HUDEP-2 (cell line): ENCODE results near the gene LPIN2.
"Not testable (repeated sequence)": the region's sequence is repeated elsewhere in the genome, so short reads cannot be mapped to it uniquely, and the experiment has no call there.

Source experiments
- DNase-seq, 76 experiments: peaks; one replicate each; lab custom pipeline; 2025; ENCODE audit not compliant: unreplicated experiment in 76 of 76; lab: John Stamatoyannopoulos, UW

The LPIN2 gene

DNA sequence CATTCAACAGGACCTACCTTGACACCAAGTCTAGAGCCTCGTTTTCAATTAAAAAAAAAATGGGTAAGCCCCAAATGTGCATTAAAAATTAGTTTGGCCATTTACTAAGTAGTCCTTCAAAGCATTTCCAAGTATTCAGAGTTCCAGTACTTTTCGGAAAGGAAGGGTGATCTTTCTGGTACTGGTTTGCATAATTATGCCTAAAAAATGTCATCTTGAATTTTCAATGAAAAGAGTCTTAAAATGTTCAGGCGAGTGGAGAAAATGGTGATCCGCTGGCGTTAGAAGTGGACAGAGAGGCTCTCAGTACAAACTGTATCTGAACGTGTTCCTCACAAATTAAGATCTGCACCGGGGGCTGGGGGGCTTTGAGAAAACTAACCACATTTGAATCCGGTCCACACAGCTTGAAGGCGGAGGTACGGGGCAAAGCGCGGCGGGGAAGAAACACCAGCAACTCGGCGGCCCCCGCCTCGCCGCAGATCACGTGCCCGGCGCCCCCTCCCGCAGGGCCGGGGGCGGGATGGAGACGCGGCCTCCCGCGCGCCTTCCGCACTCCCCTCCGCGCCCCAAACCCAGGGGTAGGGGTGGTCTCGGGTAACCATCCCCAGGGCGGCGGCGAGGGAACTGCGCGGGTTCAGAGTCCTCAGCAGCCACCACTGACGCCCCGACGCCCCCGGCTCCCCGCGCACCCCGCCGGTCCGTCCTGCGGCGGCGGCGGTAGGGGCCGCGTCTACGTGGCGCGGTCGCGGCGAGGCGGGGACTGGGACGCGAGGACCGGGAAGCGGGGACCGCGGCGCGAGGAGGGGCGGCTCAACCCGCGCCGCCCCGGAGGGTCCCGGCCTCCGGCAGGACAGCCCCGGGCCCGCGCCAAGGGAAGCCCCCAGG lies 564 bp downstream of the LPIN2 start:
- DNase-seq = peak in 18 of 76 experiments; percentile 1 to 48 (median 23)

GRCh38 chr18:3010086-3010485 lies 2.9 kb downstream of the LPIN2 start:
- DNase-seq = no peak

GRCh38 chr18:3008541-3008940 lies 4.4 kb downstream of the LPIN2 start:
- DNase-seq = no peak

DNA sequence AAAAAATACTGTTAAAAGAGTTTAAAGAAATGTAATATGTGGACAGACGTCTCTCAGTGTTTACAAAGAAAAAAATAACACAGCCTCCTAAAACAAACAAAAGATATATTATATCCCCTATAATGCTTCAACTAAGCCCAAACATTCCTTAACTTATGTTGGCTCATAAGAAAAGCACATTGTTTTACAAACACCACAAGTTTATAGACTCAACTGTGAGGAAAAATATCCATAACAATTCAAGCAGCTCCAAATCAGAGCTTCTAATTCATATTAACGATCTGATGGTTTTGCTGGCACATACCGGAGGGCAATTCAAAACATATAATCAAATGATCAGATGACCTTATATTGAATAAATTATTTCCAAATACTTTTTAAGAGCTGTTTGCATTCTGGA lies 5.5 kb downstream of the LPIN2 start:
- DNase-seq = no peak

- no peak for DNase-seq
Measured at GRCh38 chr18:3005462-3005861, 7.5 kb downstream of the LPIN2 start.

DNA sequence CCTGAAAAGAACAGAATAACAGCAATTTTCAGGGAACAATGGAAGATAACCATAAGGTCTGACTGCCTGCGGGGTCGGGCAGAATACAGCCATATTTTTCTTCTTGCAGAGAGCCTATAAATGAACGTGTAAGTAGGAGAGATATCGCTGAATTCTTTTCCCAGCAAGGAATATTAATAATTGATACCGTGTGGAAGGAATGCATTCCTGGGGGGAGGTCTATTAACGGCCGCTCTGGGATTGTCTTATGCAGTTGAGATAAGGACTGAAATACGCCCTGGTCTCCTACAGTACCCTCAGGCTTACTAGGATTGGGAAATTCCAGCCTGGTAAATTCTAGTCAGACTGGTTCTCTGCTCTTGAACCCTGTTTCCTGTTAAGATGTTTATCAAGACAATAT lies 9.2 kb downstream of the LPIN2 start:
- not testable (repeated sequence) for DNase-seq

GRCh38 chr18:3002732-3003131 lies 10.2 kb downstream of the LPIN2 start:
- DNase-seq = no peak

DNA sequence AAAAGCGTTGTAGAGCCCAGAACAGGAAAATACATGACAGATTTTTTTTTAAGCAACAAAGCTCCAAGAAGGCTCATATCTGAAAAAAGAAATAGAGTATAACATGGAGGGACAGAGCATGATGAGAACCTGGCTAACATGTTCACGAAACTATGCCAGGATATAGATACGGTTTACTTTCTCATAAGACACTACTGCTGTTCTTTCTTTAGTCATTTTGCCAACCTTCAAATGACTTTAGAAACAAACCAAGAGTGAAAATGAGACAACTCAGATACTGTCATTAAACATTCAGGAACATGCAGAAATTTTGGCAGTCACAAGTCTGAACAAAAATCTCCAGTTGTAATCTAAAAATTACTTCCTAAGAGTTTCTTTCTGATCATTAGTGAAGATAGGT lies 14.3 kb downstream of the LPIN2 start:
- no peak for DNase-seq

DNA sequence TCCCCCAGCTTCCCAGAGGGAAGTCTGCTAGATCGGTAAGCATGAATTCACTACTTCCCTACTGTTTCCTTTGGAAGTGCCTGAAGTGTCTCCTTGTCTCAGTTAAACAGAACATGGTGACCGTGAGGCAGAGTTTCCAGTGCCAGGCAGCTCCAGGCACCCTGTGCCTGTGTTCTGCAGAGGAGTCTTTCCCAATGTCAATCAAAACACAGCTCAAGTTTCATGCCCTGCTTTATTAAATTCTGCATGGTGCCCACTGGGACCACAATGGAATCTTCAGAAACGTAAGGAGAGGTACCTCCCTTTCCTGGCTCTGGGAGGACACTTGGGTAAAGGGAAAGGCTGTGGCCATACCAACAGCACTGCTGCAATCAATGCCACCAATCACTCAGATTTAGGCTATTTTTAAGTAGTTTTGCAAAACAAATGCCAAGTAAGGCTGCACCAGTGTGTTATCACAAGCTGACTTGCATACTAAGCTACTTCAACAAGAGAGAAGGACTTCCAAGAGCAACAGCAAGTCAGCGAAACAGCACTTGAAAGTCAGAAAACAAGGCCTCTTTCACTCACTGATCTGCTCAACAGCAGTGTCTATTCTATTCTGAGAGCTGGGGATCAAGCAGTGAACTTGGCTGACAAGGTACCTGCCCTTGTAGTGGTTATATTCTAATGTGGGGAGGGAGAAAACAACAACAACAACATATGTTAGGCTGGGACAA lies 14.9 kb downstream of the LPIN2 start:
- no peak for DNase-seq

GRCh38 chr18:2997429-2997828 lies 15.5 kb downstream of the LPIN2 start:
- DNase-seq = no peak

- peak in 73 of 76 experiments; percentile 19 to 97 (median 76) for DNase-seq
Measured at GRCh38 chr18:2994603-2995432, 18.1 kb downstream of the LPIN2 start.

DNA sequence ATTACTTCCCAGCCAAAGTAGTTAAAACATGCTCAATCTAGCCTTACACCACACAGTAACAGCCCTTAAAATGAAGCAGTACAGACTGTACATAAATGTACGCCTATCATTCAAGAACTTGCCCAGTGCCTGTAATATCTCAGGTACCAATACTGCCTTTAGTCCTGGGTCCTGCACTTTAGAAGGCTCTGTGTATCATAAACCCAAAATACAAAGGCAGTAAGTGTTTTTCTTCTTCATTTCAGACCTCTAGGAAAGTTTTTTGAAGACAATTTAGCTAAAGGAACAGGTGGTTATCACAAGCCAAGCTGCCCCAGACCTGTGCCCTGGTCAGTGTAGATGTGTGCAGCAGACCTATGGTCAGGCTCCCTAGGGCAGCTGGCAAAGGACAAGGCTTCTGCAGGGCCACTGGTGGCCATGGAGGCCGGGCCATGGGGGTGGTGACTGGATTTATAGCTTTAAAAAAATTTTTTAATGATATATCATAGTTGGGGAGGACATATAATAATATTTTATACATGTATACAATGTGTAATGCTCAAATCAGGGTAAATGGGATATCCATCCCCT lies 18.8 kb downstream of the LPIN2 start:
- no peak for DNase-seq

DNA sequence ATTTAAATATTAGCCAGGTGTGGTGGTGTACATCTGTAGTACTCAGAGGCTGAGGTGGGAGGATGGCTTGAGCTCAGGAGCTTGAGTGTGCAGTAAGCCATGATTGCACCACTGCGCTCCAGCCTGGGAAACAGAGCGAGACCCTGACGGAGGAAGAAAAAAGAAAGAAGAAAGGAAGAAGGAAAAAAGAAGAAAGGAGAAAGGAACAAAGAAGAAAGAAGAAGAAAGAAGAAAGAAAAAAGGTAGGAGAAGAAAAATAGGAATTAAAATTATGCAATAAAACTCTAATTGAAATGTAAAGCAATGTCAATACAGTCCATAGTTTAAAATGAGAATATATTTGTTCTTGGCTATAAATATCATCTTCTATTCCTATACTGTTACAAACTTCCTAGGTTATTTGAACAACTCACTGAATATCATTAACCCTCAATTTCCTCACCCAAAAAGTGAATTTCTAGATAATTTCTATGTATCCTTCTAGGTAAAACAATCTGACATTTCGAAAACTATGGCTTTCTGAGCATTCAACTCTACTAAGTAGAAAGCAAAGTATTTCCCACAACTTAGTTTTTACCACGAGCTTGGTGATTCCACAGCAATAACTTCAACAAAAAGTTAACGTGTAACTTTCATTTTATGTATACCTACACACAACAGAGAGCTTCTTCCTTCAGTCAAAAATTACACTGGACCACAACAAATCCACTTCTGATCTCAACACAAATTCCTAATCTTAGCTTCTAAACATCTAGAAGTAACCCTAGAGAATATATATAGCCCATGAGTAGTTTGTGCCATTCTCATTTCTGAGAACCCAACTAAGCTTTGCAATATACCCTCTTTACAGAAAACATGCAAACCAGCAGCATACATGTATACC lies 19.7 kb downstream of the LPIN2 start:
- no peak for DNase-seq

DNA sequence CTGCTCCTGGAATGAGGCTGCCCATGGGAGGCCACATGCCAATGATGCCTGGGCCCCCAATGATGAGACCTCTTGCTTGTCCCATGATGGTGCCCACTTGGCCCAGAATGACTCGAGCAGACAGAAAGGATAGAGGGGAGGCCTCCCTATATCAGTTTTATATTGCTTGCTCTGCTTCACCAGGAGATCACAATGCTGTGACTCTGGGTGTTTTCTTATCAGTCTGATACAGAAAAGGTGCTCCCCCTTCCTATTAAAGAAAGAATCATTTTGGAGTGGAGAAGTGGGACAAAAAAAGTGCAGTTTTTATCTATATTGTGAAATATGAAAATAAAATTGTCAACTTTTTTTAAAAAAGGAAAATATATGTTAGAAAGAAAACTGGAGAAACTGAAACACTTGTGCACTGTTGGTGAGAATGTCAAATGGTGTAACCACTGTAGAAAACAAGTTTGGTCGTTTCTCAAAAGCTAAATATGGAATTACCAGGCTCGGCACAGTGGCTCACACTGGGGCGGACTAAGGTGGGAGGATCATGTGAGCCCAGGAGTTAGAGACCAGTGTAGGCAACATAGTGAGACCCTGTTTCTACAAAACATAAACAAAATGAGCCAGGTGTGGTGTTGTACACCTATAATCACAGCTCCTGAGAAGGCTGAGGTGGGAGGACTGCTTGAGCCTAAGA lies 21.8 kb downstream of the LPIN2 start:
- peak in 2 of 76 experiments; percentile 22 to 36 for DNase-seq

DNA sequence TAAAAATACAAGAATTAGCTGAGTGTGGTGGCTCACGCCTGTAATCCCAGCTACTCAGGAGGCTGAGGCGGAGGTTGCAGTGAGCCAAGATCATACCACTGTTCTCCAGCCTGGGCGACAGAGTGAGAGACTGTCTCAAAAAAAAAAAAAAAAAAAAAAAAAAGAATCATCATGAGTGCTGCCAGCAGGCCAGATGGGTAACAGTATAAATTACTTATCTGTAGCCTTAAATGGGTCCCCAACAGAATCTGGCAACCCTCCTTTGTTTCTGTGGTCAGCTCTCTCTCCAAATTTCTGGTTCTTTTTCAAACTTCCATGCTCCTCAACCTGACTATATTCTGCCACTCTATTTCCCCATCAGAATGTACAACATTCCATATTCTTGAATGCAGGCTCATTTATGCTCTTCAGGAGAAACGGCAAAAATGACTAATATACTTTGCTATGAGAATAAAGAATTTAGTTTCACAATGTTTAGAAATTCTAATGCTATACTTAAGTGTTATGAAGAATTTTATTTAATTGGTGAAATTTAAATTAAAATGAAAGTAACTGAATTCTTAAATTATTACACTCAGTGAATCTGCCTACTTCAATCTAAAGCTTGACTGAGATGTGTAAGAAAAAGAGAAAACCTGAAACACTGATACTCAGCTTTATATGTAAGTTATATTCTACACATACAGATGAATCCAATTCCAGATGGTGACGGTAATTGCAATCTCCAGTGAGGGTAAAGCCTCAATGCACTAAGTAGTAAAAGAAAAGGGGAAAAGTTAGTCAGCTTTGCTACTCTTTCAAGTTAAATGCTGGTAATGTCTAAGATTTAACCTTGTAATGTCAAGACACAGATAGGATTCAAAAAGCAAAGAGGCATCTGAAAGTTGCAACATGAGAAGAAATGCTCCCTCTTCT lies 24.8 kb downstream of the LPIN2 start:
- peak in 4 of 76 experiments; percentile 2 to 47 (median 22) for DNase-seq

GRCh38 chr18:2986150-2986865 lies 26.6 kb downstream of the LPIN2 start:
- peak in 2 of 76 experiments; percentile 2 to 13 for DNase-seq

GRCh38 chr18:2985628-2986027 lies 27.3 kb downstream of the LPIN2 start:
- peak in 7 of 76 experiments; percentile 4 to 47 (median 32) for DNase-seq
